Parathyroid adenoma (tissue), 2 donors: ENCODE results near the gene ERC1.

Source experiments
- H2AFZ ChIP-seq: fragments of 300-600 bp; sonication (generic); one replicate; pipeline ENCODE4 v1.7.0; 2017; ENCODE audit warnings: antibody characterized with exemption, mild to moderate bottlenecking
- H3K27ac ChIP-seq: fragments of 300-600 bp; sonication (generic); one replicate; pipeline ENCODE4 v1.7.0; 2017
- H3K27me3 ChIP-seq: fragments of 300-600 bp; sonication (generic); one replicate; pipeline ENCODE4 v1.7.0; 2017; ENCODE audit warnings: low read length; ENCODE audit not compliant: control insufficient read depth, insufficient read depth
- H3K36me3 ChIP-seq: fragments of 300-600 bp; sonication (generic); one replicate; pipeline ENCODE4 v1.7.0; 2017; ENCODE audit warnings: low read length; ENCODE audit not compliant: control insufficient read depth, insufficient read depth
- H3K4me1 ChIP-seq: fragments of 300-600 bp; sonication (generic); one replicate; pipeline ENCODE4 v1.7.0; 2017; ENCODE audit warnings: control low read depth
- H3K4me2 ChIP-seq: fragments of 300-600 bp; sonication (generic); one replicate; pipeline ENCODE4 v1.7.0; 2017; ENCODE audit warnings: low read length
- H3K4me3 ChIP-seq: fragments of 300-600 bp; sonication (generic); one replicate; pipeline ENCODE4 v1.7.0; 2017; ENCODE audit warnings: low read depth, low read length
- H3K79me2 ChIP-seq: fragments of 300-600 bp; sonication (generic); one replicate; pipeline ENCODE4 v1.7.0; 2017; ENCODE audit warnings: control low read depth
- H3K9ac ChIP-seq: fragments of 300-600 bp; sonication (generic); one replicate; pipeline ENCODE4 v1.7.0; 2017; ENCODE audit warnings: mild to moderate bottlenecking
- H3K9me3 ChIP-seq: fragments of 300-600 bp; sonication (generic); one replicate; pipeline ENCODE4 v1.7.0; 2017; ENCODE audit warnings: low read length; ENCODE audit not compliant: control insufficient read depth
- CTCF ChIP-seq: fragments of 300-600 bp; sonication (generic); IDR thresholded peaks from one replicate; pipeline ENCODE4 v1.7.0; 2017; ENCODE audit warnings: antibody characterized with exemption, mild to moderate bottlenecking
- donor health status: primary hyperparathyroidism.

Gene ERC1

GRCh38 chr12:1003600-1004271 is 12.7 kb downstream of the ERC1 start:
- H3K27ac ChIP-seq = no peak overlapping the region
- H3K4me2 ChIP-seq = no peak overlapping the region
- TF ChIP-seq CTCF = no peak

GRCh38 chr12:1006255-1006654 is 15.2 kb downstream of the ERC1 start:
- Histone ChIP-seq H3K79me2 (peaks cover 45% of the 10 kb centered on the region), H2AFZ (no peak overlapping the region), H3K27me3 (no peaks in the 10 kb centered on the region), H3K9ac (no peak overlapping the region), H3K4me3 (no peak overlapping the region), H3K36me3 (no peaks in the 10 kb centered on the region), H3K9me3 (no peaks in the 10 kb centered on the region), H3K4me2 (no peak overlapping the region), H3K4me1 (peaks cover 5% of the 10 kb centered on the region), H3K27ac (no peak overlapping the region)
- TF ChIP-seq CTCF = no peak

More at GRCh38 chr12:1003600-1004271, 12.7 kb downstream of the ERC1 start:
- Histone ChIP-seq H2AFZ (no peak overlapping the region), H3K36me3 (no peaks in the 10 kb centered on the region), H3K4me1 (peaks cover 5% of the 10 kb centered on the region), H3K4me3 (no peak overlapping the region), H3K9ac (no peak overlapping the region), H3K79me2 (peaks cover 50% of the 10 kb centered on the region), H3K27me3 (no peaks in the 10 kb centered on the region), H3K9me3 (no peaks in the 10 kb centered on the region)

- Histone ChIP-seq H3K4me1 (peaks cover 5% of the 10 kb centered on the region), H3K36me3 (no peaks in the 10 kb centered on the region), H3K27me3 (no peaks in the 10 kb centered on the region), H3K4me2 (no peak overlapping the region), H2AFZ (no peak overlapping the region), H3K9me3 (no peaks in the 10 kb centered on the region), H3K4me3 (no peak overlapping the region), H3K79me2 (peaks cover 39% of the 10 kb centered on the region), H3K9ac (no peak overlapping the region), H3K27ac (no peak overlapping the region)
- no peak for TF ChIP-seq CTCF
These were observed 16.3 kb downstream of the ERC1 start for GRCh38 chr12:1007276-1007675.

GRCh38 chr12:1007994-1008393 is 17.0 kb downstream of the ERC1 start:
- H3K4me1 ChIP-seq = peaks cover 5% of the 10 kb centered on the region
- TF ChIP-seq CTCF = no peak
- H3K79me2 ChIP-seq = peaks cover 33% of the 10 kb centered on the region
- no peaks in the 10 kb centered on the region for H3K9me3 ChIP-seq
- H3K36me3 ChIP-seq = no peaks in the 10 kb centered on the region
- no peaks in the 10 kb centered on the region for H3K27me3 ChIP-seq
- no peak overlapping the region for H2AFZ ChIP-seq
- no peak overlapping the region for H3K9ac ChIP-seq
- no peak overlapping the region for H3K27ac ChIP-seq
- no peak overlapping the region for H3K4me2 ChIP-seq
- H3K4me3 ChIP-seq = no peak overlapping the region

GRCh38 chr12:1011091-1011490 is 20.1 kb downstream of the ERC1 start:
- Histone ChIP-seq H3K4me1 (no peaks in the 10 kb centered on the region), H3K4me3 (no peak overlapping the region), H3K79me2 (peaks cover 24% of the 10 kb centered on the region), H3K9me3 (no peaks in the 10 kb centered on the region), H3K27me3 (no peaks in the 10 kb centered on the region), H3K9ac (no peak overlapping the region), H3K27ac (no peak overlapping the region), H2AFZ (no peak overlapping the region), H3K4me2 (no peak overlapping the region), H3K36me3 (no peaks in the 10 kb centered on the region)
- TF ChIP-seq CTCF = no peak
